ENCODE results near the gene DTX1. TPM values are rescaled to one million over a fixed set of nuclear protein-coding genes. Genes with fewer than 3 reads are reported as not detected.
A peak's percentile ranks its signal among the peaks of the same experiment; 100 is the strongest.

Gene DTX1
- total and polyA plus RNA-seq, 5 donors from 2014 or later = 0.64 to 7.8 (median 0.95) TPM

DNA sequence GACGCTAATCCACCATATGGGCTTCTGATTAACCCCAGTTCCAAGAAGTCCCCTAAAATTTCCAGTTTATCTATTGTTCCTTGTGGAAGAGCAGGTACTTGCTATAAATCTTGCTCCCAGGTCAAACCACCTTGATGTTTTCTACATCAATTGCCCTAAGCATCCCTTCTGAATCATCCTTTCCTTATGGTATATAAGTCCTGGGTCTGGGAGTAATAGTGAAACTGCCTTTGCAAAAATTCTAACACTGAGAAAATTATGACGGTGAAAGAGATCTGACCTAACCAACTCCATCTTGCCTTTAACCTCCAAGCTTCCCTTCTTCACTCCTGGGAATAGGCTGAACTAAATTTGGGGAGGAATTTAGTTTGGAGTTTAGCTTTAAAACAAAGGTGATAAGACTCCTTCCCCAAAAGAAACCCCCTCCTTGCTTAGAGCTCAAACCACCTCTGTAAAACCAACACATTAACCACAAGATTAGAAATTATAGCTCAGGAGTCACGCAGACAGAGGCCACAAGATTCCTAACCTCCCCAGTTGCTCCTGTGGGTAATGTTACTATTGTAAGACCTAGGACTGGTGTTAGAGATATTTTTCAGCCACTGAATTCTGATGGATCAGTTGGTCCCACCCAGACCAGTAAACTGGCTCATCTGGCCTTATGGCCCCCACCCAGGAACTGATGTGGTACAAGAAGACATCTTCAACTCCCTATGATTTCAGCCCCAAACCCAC is 33.8 kb upstream of the DTX1 start:
- Histone ChIP-seq H3K9me3 (ENCODE audit: control insufficient read depth in 2 of 2, low read length in 2 of 2) (no peaks in the 10 kb centered on the region), H3K27me3 (ENCODE audit: control insufficient read depth, insufficient read depth, low read length) (no peaks in the 10 kb centered on the region), H3K4me1 (ENCODE audit: control insufficient read depth, insufficient read depth, low read length, poor library complexity, severe bottlenecking) (no peaks in the 10 kb centered on the region), H3K27ac (ENCODE audit: insufficient read depth, low read length, poor library complexity, severe bottlenecking) (no peak overlapping the region), H3K4me3 (ENCODE audit: low read depth, low read length) (no peak overlapping the region), H3K36me3 (ENCODE audit: control insufficient read depth, insufficient read depth, low read length) (no peaks in the 10 kb centered on the region)
- Mint-ChIP-seq H3K9me3 (no peaks in the 10 kb centered on the region), H3K27ac (no peak overlapping the region), H3K36me3 (no peaks in the 10 kb centered on the region), H3K4me3 (no peak overlapping the region), H3K27me3 (no peaks in the 10 kb centered on the region), H3K4me1 (no peaks in the 10 kb centered on the region)
- no peak for ATAC-seq (ENCODE audit: low read depth in 2 of 2)
- DNase-seq = no peak

DNA sequence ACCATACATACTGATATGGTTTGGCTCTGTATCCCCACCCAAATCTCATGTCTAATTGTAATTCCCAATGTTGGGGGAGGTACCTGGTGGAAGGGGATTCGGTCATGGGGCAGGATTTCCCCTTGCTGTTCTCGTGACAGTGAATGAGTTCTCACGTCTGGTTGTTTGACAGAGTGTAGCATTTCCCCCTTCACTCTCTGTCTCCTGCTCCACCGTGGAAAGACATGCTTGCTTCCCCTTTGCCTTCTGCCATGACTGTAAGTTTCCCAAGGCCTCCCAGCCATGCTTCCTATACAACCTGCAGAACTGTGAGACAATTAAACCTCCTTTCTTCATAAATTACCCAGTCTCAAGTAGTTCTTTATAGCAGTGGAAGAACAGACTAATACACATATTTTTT is 28.8 kb upstream of the DTX1 start:
- Mint-ChIP-seq H3K4me3 (no peak overlapping the region), H3K27me3 (no peaks in the 10 kb centered on the region), H3K9me3 (no peaks in the 10 kb centered on the region), H3K4me1 (peaks cover 0 to 4% (median 2%) of the 10 kb centered on the region in 4 donors), H3K36me3 (no peaks in the 10 kb centered on the region), H3K27ac (no peak overlapping the region)
- H3K9me3 ChIP-seq (ENCODE audit: control insufficient read depth in 2 of 2, low read length in 2 of 2) = no peaks in the 10 kb centered on the region
- DNase-seq (no peak), ATAC-seq (ENCODE audit: low read depth in 2 of 2) (no peak)
- H3K36me3 ChIP-seq (ENCODE audit: control insufficient read depth, insufficient read depth, low read length) = no peaks in the 10 kb centered on the region
- no peak overlapping the region for H3K27ac ChIP-seq (ENCODE audit: insufficient read depth, low read length, poor library complexity, severe bottlenecking)
- no peaks in the 10 kb centered on the region for H3K27me3 ChIP-seq (ENCODE audit: control insufficient read depth, insufficient read depth, low read length)
- no peak overlapping the region for H3K4me3 ChIP-seq (ENCODE audit: low read depth, low read length)
- no peaks in the 10 kb centered on the region for H3K4me1 ChIP-seq (ENCODE audit: control insufficient read depth, insufficient read depth, low read length, poor library complexity, severe bottlenecking)

GRCh38 chr12:113030875-113031525 is 25.5 kb upstream of the DTX1 start:
- H3K27me3 ChIP-seq (ENCODE audit: control insufficient read depth, insufficient read depth, low read length) = no peaks in the 10 kb centered on the region
- DNase-seq = peak in 2 of 3 donors; percentile 36 to 50
- no peaks in the 10 kb centered on the region for H3K4me1 ChIP-seq (ENCODE audit: control insufficient read depth, insufficient read depth, low read length, poor library complexity, severe bottlenecking)
- H3K36me3 Mint-ChIP-seq = no peaks in the 10 kb centered on the region
- no peak overlapping the region for H3K27ac ChIP-seq (ENCODE audit: insufficient read depth, low read length, poor library complexity, severe bottlenecking)
- no peak overlapping the region for H3K4me3 ChIP-seq (ENCODE audit: low read depth, low read length)
- peaks cover 5% of the 10 kb centered on the region for H3K27me3 Mint-ChIP-seq
- no peaks in the 10 kb centered on the region for H3K9me3 ChIP-seq (ENCODE audit: control insufficient read depth in 2 of 2, low read length in 2 of 2)
- no peak overlapping the region for H3K4me3 Mint-ChIP-seq
- H3K36me3 ChIP-seq (ENCODE audit: control insufficient read depth, insufficient read depth, low read length) = no peaks in the 10 kb centered on the region
- peak in 1 of 2 donors; percentile 44 for ATAC-seq (ENCODE audit: low read depth in 2 of 2)
- no peaks in the 10 kb centered on the region for H3K9me3 Mint-ChIP-seq
- peaks cover 0 to 4% (median 2%) of the 10 kb centered on the region in 4 donors for H3K4me1 Mint-ChIP-seq
- peak overlapping the region in 1 of 3 donors; percentile 42 for H3K27ac Mint-ChIP-seq

DNA sequence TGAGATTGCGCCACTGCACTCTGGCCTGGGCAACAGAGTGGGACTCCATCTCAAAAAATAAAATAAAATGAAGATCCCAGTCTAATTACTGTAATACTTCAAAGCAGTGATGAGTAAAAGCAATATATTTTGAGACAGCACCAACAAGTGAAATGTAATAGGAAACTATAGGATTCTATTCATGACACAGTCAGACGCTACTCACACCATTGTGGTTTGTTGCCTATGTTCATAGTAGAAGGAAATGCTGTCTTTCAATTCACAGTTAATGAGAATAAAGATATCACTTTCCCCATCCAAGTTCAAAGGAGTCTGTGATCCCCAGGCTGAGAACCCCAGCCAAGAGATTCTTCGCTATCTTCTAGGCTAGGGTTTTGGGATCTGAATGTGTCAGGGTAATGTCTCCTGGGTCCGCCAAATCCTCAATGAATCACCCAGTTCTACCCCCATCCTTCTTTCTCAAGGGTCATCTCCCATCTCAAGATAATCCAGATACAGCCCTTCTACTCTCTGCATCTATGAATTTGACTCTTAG is 16.6 kb upstream of the DTX1 start:
- DNase-seq = no peak
- no peak overlapping the region for H3K4me3 Mint-ChIP-seq
- Histone ChIP-seq H3K4me1 (ENCODE audit: control insufficient read depth, insufficient read depth, low read length, poor library complexity, severe bottlenecking) (no peaks in the 10 kb centered on the region), H3K27ac (ENCODE audit: insufficient read depth, low read length, poor library complexity, severe bottlenecking) (no peak overlapping the region), H3K9me3 (ENCODE audit: control insufficient read depth in 2 of 2, low read length in 2 of 2) (no peaks in the 10 kb centered on the region), H3K36me3 (ENCODE audit: control insufficient read depth, insufficient read depth, low read length) (no peaks in the 10 kb centered on the region), H3K27me3 (ENCODE audit: control insufficient read depth, insufficient read depth, low read length) (no peaks in the 10 kb centered on the region), H3K4me3 (ENCODE audit: low read depth, low read length) (no peak overlapping the region)
- H3K9me3 Mint-ChIP-seq = no peaks in the 10 kb centered on the region
- H3K27me3 Mint-ChIP-seq = peaks cover 11% of the 10 kb centered on the region
- no peak for ATAC-seq (ENCODE audit: low read depth in 2 of 2)
- no peaks in the 10 kb centered on the region for H3K4me1 Mint-ChIP-seq
- no peaks in the 10 kb centered on the region for H3K36me3 Mint-ChIP-seq
- no peak overlapping the region for H3K27ac Mint-ChIP-seq

DNA sequence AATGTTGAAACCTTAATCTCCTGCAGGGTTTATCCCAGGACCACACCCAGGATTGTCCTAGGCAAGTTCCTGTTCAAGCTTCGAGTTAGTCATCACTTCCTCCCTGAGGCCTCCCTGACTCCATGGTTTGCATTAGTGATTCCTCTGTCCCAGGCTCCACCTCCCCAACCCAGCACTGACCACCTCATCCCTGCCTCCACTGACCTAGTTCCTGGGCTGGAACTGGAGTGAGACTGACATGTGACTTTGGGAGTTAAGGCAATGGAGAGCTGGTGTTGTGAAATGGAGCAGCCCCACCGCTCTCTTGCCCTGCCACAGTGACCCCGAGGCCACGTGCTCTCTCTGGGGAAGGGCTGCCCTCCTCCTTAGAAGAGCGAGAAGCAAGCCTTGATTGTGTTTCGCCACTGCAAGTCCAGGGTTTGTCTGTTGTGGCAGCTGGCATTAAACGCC is 15.8 kb upstream of the DTX1 start:
- no peak for DNase-seq

DNA sequence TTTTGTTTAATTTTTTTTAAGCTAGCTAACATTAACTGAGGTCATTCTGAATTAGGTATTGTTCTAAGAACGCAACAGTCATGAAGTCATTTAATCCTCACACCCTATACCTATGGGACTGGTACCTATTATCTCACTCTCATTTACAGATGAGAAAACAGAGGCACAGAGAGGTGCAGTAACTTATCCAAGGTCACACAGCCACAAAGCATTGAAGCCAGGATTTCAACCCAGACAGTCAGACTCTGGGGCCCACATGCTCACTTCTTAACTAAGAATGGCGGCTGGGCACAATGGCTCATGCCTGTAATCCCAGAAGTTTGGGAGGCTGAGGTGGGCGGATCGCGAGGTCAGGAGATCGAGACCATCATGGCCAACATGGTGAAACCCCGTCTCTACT is 15.0 kb upstream of the DTX1 start:
- DNase-seq (no peak), ATAC-seq (ENCODE audit: low read depth in 2 of 2) (no peak)
- Mint-ChIP-seq H3K4me1 (no peaks in the 10 kb centered on the region), H3K27me3 (peaks cover 11% of the 10 kb centered on the region), H3K27ac (no peak overlapping the region), H3K9me3 (no peaks in the 10 kb centered on the region), H3K4me3 (no peak overlapping the region), H3K36me3 (no peaks in the 10 kb centered on the region)
- no peak overlapping the region for H3K4me3 ChIP-seq (ENCODE audit: low read depth, low read length)
- no peaks in the 10 kb centered on the region for H3K4me1 ChIP-seq (ENCODE audit: control insufficient read depth, insufficient read depth, low read length, poor library complexity, severe bottlenecking)
- no peaks in the 10 kb centered on the region for H3K9me3 ChIP-seq (ENCODE audit: control insufficient read depth in 2 of 2, low read length in 2 of 2)
- H3K36me3 ChIP-seq (ENCODE audit: control insufficient read depth, insufficient read depth, low read length) = no peaks in the 10 kb centered on the region
- peaks cover 2% of the 10 kb centered on the region for H3K27me3 ChIP-seq (ENCODE audit: control insufficient read depth, insufficient read depth, low read length)
- H3K27ac ChIP-seq (ENCODE audit: insufficient read depth, low read length, poor library complexity, severe bottlenecking) = no peak overlapping the region

More for the DNA sequence above, 15.8 kb upstream of the DTX1 start:
- no peak overlapping the region for H3K4me3 Mint-ChIP-seq
- Histone ChIP-seq H3K27ac (ENCODE audit: insufficient read depth, low read length, poor library complexity, severe bottlenecking) (no peak overlapping the region), H3K36me3 (ENCODE audit: control insufficient read depth, insufficient read depth, low read length) (no peaks in the 10 kb centered on the region), H3K9me3 (ENCODE audit: control insufficient read depth in 2 of 2, low read length in 2 of 2) (no peaks in the 10 kb centered on the region), H3K27me3 (ENCODE audit: control insufficient read depth, insufficient read depth, low read length) (no peaks in the 10 kb centered on the region), H3K4me1 (ENCODE audit: control insufficient read depth, insufficient read depth, low read length, poor library complexity, severe bottlenecking) (no peaks in the 10 kb centered on the region), H3K4me3 (ENCODE audit: low read depth, low read length) (no peak overlapping the region)
- no peaks in the 10 kb centered on the region for H3K4me1 Mint-ChIP-seq
- no peaks in the 10 kb centered on the region for H3K9me3 Mint-ChIP-seq
- H3K36me3 Mint-ChIP-seq = no peaks in the 10 kb centered on the region
- peak in 1 of 2 donors; percentile 34 for ATAC-seq (ENCODE audit: low read depth in 2 of 2)
- H3K27ac Mint-ChIP-seq = no peak overlapping the region
- H3K27me3 Mint-ChIP-seq = peaks cover 11% of the 10 kb centered on the region

DNA sequence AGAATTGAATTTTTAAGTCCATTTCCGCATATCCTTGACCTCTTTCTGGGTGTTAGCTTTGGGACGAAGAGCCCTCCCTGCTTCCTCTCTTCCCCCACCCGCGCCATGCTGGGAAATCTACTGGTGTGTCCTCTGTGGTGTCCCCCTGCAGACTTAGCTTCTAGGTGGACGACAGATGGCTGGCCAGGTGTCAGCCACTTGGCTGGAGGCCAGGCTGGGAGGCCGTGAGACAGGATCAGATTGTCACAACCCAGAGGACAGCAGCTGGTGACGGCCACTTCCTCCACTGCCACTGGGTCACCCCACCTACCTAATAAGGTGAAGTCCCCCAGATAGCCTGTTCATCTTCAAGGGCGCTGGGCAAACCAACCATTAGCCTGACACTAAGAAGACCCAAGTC is 13.3 kb upstream of the DTX1 start:
- Histone ChIP-seq H3K27me3 (ENCODE audit: control insufficient read depth, insufficient read depth, low read length) (peaks cover 2% of the 10 kb centered on the region), H3K36me3 (ENCODE audit: control insufficient read depth, insufficient read depth, low read length) (no peaks in the 10 kb centered on the region), H3K27ac (ENCODE audit: insufficient read depth, low read length, poor library complexity, severe bottlenecking) (no peak overlapping the region), H3K4me3 (ENCODE audit: low read depth, low read length) (no peak overlapping the region), H3K9me3 (ENCODE audit: control insufficient read depth in 2 of 2, low read length in 2 of 2) (no peaks in the 10 kb centered on the region), H3K4me1 (ENCODE audit: control insufficient read depth, insufficient read depth, low read length, poor library complexity, severe bottlenecking) (no peaks in the 10 kb centered on the region)
- Mint-ChIP-seq H3K9me3 (no peaks in the 10 kb centered on the region), H3K4me1 (no peaks in the 10 kb centered on the region), H3K4me3 (no peak overlapping the region), H3K27ac (no peak overlapping the region), H3K36me3 (no peaks in the 10 kb centered on the region), H3K27me3 (peaks cover 11% of the 10 kb centered on the region)
- ATAC-seq (ENCODE audit: low read depth in 2 of 2) = no peak
- no peak for DNase-seq
